Kidney glomerular epithelial cell (primary cell): ENCODE results near the gene MRPS18C.
"Not testable (repeated sequence)": the region's sequence is repeated elsewhere in the genome, so short reads cannot be mapped to it uniquely, and the experiment has no call there.

Experiments
- DNase-seq: peaks from one replicate; lab custom pipeline; 2025; lab: John Stamatoyannopoulos, UW

Gene MRPS18C

DNA sequence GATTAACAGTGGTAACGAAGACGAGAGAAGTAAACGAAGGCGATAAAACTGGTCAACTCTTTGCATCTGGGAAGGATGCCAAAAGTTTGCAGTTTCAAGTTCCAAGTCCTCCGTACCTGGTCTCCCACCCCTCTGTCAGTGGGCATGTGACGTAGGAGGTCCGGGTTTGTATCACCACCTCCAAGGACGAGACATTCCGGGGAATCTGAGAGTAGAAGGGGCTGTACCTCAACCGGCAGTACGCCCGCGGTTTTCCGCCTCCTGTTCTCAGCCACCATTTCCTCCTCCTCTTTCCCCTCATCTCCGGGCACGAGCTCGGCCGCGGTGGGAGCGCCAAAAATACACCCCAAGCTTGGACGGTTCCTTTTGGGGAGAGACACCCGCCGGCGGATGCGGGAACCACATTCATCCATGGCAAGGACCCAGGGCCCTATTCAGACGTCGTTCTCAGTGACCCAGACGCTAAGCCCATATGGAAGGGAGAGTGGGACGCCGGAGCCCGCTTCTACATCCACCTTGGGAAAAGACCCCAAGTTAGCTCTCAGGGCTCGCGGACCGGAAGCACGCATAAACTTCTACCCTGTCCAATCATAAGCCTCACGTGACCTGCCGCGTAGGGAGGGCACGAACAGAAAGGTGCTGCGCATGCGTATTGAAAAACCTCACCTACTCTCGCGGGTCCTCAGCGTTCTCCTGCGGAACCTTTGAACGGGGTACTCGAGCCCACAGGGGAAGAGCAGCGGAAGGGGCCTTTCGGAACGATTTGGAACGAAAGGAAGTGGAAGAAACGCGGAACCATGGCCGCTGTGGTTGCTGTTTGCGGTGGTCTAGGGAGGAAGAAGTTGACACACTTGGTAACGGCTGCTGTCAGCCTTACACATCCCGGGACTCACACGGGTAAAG, at the start of gene MRPS18C, which contains the start of gene HELQ:
MRPS18C (plus strand) TSS at position 778 of the 903 bp plus-strand sequence; CDS start at position 798, 20 bp downstream.
HELQ (minus strand) TSS at position 543 of the 903 bp plus-strand sequence; CDS start at position 413, 130 bp downstream.
- DNase-seq, result peak; percentile 99

DNA sequence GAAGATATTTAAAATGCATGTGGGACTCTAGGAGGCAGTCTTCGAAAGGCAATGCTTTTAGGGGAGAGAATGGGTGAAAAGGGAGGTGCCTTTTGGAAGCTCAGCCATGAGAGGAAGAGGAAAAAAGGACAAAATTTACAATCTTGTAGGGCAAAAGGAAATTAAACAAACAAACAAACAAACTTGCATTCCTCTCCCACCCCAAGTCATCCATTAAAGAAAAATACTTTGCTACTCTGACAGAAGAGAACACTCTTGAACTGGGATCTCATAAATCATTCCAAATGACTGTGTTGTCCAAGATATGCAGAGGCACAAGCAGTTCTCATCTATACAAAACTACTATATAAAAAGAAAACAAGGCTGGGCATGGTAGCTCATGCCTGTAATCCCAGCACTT, 47.0 kb upstream of the MRPS18C start:
- DNase-seq, result no peak

DNA sequence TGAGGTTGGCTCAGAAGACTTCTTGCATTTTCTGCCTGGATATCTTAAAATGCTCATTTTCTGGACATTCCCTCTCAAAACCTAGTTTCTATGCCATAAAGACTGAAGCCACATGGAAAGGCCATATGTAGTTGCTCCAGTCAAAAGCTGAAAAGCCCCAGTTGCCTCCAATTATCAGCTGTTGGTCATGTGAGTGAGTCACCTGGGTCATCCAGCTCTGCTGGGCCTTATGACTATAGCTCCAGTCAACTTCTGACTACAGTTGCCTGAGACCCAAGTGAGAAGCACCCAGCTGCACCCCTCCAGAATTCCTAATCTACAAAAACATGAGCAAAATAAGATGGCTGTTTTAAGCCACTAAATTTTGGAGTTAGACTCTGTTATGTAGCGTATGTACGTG, 42.2 kb upstream of the MRPS18C start:
- no peak for DNase-seq

DNA sequence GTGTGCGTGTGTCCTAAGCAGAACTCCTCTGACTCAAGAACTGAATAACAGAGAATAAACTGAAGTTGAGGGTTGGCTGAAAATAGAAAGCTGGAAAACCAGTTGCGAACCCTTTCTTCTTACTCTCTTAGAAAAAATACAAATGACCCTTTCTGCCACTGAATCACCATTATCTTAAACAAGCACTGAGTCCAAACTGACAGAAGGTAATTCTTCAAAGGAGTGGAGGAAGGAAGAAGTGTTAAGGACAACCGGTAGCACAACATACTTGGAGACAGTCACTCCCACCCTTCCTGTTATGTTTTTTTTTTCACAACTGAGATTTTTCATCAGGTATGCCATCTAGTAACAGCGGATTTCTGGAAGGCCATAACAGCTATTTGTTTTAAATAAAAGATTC, 38.3 kb upstream of the MRPS18C start:
- no peak for DNase-seq

DNA sequence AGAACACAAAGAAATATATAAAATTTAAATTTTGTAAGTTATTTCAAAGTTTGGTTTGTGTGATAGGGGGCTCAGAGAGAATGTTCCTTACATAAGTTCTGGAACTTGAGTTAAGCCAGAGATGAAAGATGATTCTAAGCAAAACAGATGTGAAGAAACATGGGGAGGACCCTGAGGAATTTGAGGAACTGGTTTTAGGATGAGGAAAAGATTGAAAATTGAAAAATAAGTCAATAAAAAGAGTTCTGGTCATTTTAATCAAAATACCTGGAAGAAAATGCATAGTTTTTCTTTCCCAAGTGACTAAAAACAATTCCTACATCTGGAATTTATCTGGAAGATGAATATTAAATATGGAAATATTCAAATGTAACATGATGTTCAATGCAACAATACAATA, 37.6 kb upstream of the MRPS18C start:
- no peak for DNase-seq

DNA sequence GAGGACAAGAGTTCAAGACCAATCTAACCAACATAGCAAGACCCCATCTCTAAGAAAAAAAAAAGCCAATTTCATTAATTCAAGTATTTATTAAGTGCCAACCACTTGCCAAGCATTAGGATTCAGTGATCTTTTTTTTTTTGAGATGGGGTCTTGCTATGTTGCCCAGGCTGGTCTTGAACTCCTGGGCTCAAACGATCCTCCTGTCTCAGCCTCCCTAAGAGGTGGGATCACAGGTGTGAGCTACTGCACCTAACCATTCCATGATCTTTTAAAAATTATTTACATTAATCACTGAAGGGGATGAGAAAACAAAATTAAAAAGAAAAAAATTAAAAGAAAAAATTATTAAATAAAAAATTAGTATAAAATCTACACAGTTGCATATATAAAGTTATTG, 24.7 kb upstream of the MRPS18C start:
- no peak for DNase-seq

DNA sequence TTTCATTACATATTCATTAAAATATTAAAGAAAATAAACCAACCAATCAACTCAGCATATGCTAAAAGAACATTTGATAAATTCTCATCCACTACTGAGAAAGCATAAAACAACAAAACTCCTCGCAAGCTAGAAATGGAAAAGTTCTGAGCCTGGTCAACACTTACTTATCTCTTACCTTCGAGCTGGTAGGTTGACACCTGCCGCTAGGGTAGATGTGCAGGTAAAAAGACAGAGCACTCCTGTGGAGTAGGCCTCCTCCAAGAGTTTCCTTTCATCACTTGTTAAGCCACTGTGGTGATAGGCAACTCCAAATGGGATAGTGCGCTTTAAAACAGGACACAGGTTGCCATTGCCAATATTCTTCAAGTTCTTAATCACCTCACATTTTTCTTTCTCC, 19.2 kb upstream of the MRPS18C start:
- DNase-seq, result no peak

DNA sequence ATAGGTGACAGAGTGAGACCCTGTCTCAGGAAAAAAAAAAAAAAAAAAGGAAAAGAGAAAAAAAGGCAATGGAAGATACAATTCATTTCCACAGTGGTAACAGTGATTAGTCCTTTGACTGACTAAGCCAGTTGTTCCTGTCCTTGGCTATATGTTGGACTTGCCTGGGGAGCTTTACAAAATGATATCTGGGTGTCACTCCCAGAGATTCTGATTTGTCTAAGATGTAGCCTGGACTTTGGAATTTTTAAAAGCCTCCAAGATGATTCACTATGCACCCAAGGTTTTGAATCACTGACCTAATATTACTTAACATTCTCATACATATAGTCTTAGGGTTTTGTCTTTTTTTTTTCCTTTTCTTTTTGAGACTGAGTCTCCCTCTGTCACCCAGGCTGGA, 17.1 kb upstream of the MRPS18C start:
- DNase-seq, result no peak

DNA sequence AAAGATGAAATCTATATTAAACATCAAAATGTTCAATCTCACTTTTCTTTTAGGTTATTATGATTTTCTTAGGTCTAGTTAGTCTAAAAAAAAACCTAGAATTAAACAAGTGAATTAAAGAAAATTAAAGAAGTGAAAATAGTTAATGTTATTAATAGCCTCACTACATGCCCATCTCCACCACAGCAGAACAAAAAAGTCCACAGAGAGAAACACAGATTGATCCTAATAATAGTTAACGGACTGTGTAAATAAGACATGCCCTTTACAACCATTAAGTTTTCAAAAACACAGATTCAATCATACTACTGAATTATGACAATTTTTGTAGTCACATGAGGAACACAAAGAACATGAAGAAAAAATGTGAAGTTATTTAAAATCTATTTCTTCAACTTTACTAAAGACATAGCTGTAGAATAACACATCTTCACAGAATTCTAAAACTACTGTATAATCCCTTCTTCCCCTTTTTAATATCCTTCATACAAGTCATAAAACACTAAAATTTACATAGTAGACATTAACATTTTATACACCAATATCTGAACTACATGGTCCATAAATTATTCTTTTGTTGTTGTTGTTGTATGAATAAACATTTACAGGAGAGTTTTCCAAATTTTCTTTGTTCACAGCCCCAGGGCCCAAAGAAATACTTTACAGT, 15.6 kb upstream of the MRPS18C start:
- no peak for DNase-seq

DNA sequence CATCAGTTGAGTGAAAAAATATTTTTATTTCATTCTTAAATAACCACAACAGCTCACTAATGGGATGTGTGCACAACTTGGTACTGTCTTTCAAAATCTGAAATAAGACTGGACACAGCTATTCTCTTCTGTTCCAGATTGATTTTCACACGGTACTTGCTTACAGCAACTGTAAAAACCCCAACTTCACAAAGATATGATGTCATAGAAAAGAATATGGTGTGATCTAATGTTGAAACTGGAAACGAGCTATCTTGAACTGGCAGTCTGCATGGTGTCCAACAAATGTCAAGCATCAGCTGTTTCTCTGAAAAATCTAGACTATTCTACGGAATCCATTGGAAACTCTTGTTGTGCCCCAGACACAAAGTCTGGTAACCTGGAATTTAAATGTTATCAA, 15.0 kb upstream of the MRPS18C start:
- DNase-seq, result no peak

DNA sequence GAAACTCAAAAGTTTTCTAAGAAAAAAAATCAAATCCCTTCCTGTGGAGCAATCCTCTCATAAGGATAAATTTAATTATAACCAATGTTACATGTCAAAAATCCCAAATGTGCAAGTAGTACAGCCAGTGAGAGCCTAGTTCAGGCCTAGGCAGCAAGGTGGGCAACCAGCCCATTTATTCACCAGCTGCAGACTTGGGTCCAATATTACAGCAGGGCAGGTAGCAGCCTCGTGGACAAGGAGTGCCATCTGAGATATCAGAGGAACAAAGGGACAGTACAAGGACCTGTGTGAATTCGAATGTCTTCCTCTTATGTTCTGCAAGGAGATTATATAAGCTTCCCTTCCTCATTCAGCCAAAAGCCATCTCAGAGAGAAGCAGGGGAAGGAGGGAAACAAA, 6.8 kb upstream of the MRPS18C start:
- DNase-seq, result no peak

DNA sequence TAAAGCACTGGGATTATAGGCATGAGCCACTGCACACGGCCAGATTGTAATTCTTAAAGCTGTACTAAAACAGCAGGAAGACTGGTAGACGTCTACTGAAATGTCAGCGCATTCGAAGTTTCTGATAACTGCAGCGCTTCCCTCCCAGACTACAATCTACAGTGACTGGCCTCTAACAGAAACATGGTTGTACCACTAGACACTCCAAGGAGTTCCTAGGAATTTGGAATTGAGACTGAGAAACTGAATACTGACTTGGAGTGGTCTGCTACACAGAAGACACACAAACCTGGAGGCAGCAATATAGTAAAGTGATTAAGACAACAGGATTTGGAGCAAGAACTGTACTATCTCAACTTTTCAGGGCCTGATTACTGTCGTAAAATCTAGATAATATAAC, 1.2 kb upstream of the MRPS18C start:
- no peak for DNase-seq

DNA sequence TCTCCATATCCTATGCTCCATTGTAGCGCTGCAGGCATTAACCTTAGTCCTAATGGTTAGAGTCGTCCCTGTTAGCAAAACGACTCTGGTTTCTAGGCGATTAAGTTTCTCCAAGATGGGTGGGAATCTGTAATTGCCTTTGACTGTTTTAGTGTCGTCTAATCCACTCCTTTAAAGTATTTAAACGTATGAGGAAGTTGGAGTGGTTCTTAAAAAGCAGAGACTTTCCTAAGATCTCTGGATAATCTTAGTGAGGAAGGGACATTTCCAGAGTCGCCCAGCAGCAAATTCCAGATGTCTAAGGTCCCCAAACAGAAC, 285 bp downstream of the MRPS18C start:
- no peak for DNase-seq

DNA sequence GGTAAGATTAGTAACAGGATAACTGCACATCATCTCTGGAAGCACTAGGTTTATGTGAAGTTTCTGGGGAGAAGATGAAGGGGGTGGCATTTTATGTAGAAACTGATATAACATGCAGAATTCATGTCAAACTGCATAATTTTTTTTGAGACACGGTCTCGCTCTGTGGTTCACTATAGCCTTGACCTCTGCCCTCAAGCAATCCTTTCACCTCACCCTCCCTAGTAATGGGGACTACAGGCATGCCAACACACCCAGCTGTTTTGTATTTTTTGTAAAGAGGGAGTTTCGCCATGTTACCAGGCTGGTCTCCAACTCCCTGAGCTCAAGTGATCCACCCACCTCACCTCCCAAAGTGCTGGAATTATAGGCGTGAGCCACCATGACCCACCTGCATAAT, 17.6 kb downstream of the MRPS18C start:
- no peak for DNase-seq

DNA sequence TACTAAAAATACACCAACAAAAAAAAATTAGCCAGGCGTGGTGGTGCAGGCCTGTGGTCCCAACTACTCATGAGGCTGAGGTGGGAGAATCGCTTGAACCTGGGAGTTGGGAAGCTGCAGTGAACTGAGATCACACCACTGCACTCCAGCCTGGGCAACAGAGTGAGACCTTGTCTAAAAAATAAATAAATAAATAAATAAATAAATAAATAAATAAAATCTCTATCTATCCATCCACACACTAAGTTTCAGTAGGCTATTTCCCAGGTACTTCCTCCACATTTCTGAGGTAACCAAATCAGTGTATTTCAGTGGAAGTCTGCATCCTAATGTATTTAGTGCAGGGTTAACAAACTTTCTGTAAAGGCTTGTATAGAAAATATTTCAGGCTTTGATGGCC, 18.1 kb downstream of the MRPS18C start:
- no peak for DNase-seq

DNA sequence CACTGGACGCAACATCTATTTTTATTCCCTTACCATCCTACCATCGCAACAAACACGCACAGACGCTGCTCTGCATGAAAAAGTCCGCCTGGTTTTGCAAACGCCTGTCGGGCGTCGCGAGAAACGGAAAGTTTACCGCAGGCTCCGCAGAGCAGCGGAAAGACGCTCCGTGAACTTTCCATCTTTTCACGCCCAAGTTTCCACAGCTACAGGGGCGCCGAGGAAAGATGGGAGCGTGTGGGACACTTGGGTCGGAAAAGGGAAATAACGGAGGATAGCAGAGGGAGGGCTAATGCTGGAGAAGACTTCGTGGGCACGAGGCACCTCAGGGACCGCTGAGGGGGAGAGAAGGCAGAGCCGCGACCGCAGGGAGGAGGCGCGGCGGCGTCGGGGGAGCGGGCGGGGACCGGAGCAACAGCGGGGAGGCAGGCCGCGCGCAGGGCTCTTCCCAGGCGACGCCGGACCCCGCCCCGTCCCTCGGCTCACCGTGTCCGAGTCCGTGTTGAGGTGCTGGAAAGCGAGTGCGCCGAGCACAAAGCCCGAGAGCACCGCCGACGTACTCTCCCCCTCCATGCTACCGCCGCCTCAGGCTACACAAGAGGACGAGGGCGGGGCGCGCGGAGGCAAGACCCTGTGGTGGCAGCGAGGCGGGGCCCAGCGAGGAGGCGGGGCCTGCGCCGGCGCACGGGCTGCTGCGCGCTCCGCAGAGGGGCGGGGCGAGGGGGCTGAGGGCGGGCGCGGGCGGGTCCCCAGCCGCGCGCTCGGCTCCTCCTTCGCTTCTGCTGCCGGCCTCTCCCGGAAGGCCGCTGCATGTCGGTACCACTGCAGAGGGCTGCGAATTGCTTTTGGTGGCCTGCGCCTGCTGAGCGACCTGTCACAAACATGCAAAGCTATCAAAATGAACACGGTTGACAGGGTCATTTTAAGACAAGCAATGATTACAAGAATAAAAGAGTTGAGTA, 28.9 kb downstream of the MRPS18C start, which contains the start of gene ABRAXAS1:
ABRAXAS1 (minus strand) TSS at position 601 of the 962 bp plus-strand sequence; CDS start at position 573, 28 bp downstream.
- DNase-seq, result peak; percentile 92

DNA sequence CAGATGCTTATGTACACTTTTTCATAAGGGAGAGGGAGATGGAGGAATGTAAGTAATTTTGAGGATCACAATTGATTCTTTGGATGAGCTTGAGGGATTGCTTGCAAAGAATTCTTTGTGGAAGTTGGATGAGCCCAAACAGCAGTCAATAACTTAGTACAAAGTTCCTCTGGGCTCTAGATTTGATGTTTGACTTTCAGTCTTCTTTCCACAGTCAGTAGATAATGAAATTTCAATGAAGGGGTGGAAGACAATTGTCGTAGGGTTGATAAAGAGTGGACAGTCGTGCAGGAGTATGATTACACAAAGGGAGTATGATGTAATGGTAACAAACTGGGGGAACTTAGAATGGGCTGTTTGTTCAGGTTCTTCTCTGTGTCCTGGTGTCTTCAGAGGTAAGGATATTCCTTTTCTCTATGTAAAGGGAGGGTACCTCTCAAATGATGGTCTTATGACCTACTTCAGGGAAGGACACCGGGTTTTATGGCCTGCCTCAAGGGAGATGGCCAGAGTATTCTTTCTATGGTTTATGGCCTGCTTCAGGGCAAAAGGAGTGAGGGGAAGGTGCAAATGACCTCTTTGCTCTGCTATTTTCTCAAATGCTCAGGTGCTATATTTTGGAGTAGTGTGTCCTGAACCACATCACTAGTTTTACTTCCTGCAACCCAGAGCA, 30.7 kb downstream of the MRPS18C start:
- DNase-seq, result no peak

DNA sequence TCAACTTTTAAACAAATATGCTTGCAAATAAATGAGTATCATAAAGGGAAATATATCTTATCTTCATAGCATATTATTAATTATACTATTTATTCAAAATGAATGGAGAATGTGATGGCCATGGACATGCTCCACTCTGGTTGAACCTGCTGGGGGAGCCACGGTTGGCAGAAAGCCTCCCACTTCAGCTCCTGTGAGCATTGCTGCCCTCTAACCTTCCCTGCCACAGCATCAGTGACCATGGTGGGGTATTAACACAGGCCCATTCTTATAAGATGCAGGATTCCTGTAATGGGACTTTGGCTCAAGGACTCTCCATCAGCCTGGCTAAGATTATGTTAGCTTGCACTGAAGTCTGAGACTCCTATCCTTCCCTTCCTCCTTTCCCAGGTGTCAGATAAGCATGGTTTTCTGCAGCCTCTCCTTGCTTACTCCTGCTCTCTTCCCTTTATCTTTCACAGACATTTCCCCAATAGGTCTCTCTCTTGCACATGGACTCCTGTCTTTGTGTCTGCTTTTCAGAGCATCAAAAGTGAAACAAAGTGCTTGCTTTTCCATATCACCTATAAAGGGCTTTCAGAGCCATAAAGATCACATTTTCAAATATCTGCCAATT, 34.0 kb downstream of the MRPS18C start:
- no peak for DNase-seq

DNA sequence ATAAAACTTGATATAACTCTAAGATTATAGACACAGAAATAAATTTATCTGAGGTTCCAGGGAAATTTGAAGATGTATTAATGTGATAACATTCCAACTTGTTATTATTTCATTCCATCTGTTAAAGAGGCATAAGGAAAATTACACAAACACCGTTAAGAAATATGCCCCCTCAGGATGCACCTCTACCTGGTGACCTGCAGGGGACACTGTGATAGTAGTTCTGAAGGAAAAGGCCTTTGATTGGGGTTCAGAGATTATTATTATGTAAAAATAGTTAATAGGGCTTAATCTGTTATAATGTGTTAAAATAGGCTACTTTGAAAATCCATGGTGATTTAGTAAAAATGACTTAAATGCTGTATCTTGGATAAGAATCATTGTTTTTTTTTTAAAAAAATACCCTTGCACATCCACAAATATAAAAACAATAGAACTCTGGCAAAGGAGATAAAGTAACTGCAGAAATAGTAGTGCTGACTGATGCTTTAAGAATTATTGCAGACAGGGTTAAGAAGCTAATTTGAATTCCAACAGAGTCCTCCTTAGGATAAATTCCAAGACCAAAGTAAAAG, 35.1 kb downstream of the MRPS18C start:
- DNase-seq, result peak; percentile 12

DNA sequence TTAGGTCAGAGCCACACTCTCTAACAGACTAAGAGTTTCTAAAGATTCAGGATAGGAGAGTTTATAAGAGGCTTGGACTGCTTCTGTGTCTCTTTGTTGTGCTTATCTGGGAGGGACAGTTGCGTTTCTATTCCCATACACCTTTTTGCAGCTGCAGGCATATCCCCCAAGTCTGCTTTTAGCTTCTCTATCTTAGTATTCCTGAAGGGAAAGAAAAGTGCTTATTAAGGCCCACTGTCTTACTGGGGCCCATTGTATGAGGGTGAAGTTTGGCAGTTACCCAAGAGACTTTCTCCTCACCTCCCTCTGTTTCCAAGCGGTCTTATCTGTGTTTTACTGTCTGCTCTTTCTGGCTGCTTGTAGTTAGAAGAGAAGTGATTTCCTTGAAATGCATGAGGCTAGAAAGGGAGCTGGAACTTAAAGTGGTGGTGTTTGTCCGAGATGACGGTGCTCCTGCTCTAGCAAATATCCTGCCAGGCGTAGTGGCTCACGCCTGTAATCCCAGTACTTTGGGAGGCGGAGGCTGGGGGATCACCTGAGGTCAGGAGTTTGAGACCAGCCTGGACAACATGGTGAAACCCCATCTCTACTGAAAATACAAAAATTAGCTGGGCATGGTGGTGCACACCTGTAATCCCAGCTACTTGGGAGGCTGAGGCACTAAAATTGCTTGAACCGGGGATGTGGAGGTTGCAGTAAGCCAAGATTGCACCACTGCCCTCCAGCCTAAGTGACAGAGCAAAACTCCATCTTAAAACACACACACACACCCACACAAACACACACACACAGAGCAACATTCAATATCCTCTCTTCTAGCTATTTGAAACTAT, 40.4 kb downstream of the MRPS18C start:
- DNase-seq, result not testable (repeated sequence)
